Measurements from ENCODE around the gene TNPO1. TPM values are rescaled to one million over a fixed set of nuclear protein-coding genes. Genes with fewer than 3 reads are reported as not detected.

Gene TNPO1
- total RNA-seq, 1 experiment from 2014 or later, result 150 TPM

- DNase-seq (ENCODE audit: low read depth), result peak; percentile 12
Measured at GRCh38 chr5:72817671-72818266, 1.3 kb downstream of the TNPO1 start.

- DNase-seq (ENCODE audit: low read depth), result peak; percentile 76
Measured at GRCh38 chr5:72818866-72819534, 2.5 kb downstream of the TNPO1 start.

GRCh38 chr5:72821776-72822175 is 5.3 kb downstream of the TNPO1 start:
- no peak for DNase-seq (ENCODE audit: low read depth)

DNA sequence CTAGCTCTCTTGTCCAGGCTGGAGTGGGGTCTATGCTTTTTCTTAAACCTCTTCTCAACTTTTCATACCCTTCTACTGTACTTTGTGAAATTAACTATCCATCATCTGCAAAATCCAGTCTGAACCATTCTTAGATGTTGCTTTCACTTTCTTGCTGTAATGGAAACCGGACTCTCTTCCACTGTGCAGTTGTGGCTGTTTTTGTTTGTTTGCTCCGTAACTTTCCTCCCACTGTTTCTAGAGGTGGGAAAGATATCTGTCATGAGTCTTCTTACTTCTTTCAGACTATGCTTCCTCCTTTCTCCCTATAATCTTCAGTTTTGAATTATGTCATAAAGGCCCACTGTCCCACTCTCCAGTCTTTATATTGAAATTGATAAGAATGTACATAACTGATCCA is 6.5 kb downstream of the TNPO1 start:
- DNase-seq (ENCODE audit: low read depth), result no peak

GRCh38 chr5:72829707-72830106 is 13.2 kb downstream of the TNPO1 start:
- DNase-seq (ENCODE audit: low read depth), result no peak

GRCh38 chr5:72830362-72830761 is 13.9 kb downstream of the TNPO1 start:
- no peak for DNase-seq (ENCODE audit: low read depth)

DNA sequence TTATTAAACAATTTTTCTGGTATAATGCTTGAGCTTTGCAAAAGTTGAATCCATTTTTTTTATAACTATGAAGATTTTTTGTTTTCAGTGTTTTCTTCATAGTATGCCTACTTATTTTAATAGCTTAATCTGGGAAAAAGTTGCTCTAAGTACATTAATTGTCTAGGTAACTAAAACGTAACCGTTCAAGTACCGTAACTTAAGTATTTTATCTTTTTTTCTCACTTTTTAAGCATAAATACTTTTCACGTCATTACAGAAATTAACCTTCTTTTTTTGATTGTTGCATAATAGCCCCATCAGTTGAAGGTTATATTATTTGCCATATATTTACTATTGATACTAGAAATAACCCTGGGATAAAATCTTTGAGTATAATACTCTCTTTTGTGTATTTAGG is 15.2 kb downstream of the TNPO1 start:
- DNase-seq (ENCODE audit: low read depth), result no peak

GRCh38 chr5:72834924-72835323 is 18.5 kb downstream of the TNPO1 start:
- DNase-seq (ENCODE audit: low read depth), result no peak

- peak; percentile 57 for DNase-seq (ENCODE audit: low read depth)
Measured at GRCh38 chr5:72835633-72836032, 19.2 kb downstream of the TNPO1 start.

GRCh38 chr5:72836810-72837209 is 20.3 kb downstream of the TNPO1 start:
- no peak for DNase-seq (ENCODE audit: low read depth)

DNA sequence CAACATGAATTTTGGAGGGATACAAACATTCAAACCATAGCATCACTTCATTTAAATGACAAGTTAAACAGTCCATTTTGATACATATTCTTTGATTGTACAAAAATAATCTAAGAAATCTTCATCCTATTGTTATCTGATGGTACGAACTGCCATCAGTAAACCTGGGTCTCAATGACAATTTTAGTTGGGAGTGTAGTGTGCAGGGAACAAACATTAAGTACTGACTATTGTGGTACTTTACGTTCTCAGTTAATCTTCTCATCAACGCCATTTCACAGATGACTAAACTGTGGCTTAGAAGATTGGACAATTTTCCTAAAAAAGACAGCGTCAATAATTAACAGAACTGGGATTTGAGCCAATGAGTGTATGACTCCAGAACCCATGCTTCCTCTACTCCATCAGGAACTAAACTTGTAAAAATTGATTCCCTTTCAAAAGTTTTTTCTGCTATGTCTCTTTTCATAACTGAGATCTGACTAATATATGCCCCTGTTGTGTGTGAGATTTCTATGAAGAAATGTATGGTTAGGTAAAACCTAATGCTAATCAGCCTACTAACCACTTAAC is 21.1 kb downstream of the TNPO1 start:
- DNase-seq (ENCODE audit: low read depth), result peak; percentile 18

DNA sequence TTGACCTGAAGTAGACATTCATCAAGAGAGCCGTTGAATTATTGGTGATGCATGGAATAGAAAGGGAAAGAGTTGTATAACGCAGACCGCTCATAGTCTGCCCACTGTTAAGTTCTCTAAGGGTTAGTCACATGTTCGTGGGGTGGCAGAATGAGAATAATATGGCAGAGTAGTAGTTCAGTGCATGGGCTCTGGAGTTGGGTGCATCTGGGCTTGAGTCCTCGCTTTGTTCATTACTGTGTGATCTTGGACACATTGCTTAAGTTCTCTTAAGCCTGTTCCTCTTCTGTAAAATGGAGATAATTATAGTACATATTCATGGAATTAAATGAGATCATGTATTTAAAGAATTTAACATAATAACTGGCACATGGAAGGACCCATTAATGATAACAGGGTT is 23.6 kb downstream of the TNPO1 start:
- no peak for DNase-seq (ENCODE audit: low read depth)

- peak; percentile 72 for DNase-seq (ENCODE audit: low read depth)
Measured at GRCh38 chr5:72841756-72842535, 25.5 kb downstream of the TNPO1 start.

DNA sequence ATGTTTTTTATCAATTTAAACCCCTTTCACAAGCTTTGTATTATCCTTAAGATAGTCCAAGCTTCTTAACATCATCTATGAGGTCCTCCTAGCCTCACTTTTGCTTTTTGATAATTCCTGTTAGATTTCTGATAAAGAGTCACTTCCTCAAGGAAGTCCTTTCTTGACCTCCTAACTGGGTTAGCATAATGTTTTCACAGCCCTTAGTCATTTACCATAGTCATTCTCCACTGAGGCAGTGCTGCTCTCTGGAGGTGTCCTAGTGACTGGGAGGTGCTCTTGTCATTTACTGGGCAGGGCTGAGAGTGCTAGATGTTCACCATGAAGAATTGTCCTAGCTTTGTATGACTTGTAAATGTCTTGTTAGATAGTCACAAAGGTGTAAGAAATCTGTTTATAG is 26.4 kb downstream of the TNPO1 start:
- peak; percentile 82 for DNase-seq (ENCODE audit: low read depth)

GRCh38 chr5:72844218-72844603 is 27.8 kb downstream of the TNPO1 start:
- no peak for DNase-seq (ENCODE audit: low read depth)

DNA sequence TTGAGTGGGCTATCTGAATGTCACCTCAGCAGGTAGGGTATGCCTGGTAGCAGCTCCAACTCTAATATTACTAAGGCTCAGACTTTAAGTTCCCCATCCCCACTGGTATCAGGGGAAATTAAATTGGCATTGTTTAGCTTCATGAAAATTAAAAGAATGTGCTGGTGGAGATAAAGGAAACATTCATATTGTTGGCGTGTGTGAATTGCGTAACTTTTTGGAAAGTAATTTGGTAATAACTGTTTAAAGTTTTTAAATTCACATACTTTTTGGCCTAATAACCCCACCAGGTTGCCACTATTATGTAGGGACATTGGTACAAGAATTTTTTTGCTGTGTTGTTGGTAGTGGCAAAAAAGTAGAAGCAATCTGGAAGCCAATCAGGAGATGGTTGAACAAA is 29.4 kb downstream of the TNPO1 start:
- no peak for DNase-seq (ENCODE audit: low read depth)

DNA sequence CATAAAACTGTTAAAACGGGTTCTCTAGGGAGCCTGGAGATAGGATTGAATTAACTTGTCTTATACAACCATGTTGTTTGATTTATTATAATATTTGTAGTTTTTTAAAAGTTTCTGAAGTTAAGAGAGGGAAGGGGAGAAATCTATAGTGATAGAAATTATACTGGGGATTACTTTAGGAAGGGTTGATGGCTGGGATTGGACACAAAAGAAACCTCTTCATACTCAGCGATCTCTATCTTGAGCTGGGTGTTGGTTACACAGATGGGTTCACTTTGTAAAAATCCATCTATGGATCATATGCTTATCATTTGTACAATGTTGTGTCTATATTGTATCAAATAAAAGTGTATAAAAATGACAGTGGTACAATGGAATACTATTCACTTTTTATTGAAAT is 30.0 kb downstream of the TNPO1 start:
- DNase-seq (ENCODE audit: low read depth), result no peak

- DNase-seq (ENCODE audit: low read depth), result no peak
Measured at GRCh38 chr5:72847439-72847838, 31.0 kb downstream of the TNPO1 start.

- DNase-seq (ENCODE audit: low read depth), result peak; percentile 90
Measured at GRCh38 chr5:72847989-72848473, 31.6 kb downstream of the TNPO1 start.

DNA sequence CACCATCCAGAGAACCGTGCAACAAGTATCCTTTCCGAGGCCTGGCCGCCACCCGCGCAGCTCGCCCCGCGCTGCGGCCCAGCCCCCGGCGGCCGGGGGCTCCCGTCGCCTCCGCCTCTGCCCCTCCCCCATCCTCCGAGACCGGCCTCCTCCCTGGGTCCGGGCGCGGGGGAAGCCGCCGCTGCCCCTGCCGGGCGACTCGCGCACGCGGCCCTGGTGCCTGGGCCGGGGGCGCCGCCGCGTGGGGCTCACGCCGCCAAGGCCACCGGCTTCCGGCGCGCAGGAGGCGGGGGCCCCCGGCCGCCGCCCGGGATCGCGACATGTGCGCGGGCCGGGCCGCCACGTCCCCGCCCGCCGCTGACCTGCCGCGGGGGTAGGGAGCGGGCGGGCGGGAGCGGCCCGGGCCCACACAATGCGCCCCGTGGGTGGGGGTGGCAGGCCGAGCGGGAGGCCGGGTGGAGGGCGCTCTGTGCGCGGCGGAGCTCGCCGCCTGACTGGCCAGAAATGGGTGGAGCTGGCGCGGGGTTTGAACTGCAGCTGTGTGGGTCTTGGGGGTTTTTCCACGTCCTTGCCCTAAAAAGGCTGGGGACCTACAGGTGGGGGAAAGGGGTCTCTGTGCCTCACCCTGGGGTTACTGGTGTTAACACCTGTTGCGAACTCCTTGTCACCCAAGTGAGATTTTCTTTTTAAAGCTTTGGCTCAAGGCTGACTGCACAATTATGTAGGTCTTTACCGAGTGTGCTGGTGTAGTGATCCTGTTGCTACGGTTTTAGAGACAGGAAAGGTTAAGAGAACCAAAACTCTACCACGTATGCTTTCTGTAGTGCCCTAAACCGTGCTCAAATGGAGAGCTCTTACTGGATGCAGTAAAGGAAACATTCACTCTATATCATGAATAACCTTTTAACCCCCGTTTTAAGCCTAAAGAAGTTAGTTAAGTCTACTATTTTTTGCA is 32.3 kb downstream of the TNPO1 start:
- peak; percentile 48 for DNase-seq (ENCODE audit: low read depth)

DNA sequence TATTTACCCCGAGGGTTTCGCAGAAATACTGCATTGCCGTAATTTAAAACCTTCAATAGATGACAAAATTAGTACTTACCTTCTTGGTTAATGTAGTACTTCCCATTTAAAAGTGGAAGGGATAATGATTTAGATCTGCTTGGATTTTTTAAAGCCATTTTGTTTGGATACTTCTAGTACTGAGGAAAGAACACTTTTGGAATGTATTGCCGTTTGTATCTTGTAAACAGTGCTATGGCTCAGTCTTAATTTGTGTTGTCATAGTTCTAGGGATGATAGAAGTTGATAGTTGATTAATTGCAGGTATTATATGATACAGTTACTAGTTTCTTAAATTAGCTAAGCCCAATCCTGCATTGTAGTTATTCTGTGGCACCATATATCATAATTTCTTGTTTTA is 33.1 kb downstream of the TNPO1 start:
- DNase-seq (ENCODE audit: low read depth), result no peak

Data from M059J (cell line).